Activated naive CD8-positive, alpha-beta T cell treated with anti-CD3 and anti-CD28 coated beads, Interleukin-2, amount 50 U/mL, for 24 hours (primary cell): Measurements from ENCODE around the gene UNC79.

Experiments
- ATAC-seq: fragments of 150-1000 bp; cut with Tn5 transposase; one replicate; pipeline ENCODE4 v1.10.0; 2021
- DNase-seq: peaks from one replicate; pipeline ENCODE4 v3.0.0; 2021
- H3K27ac Mint-ChIP-seq: one replicate; pipeline ENCODE4 v1.8.0; 2021; ENCODE audit warnings: mild to moderate bottlenecking, mixed read lengths
- H3K27me3 Mint-ChIP-seq: one replicate; pipeline ENCODE4 v1.8.0; 2021; ENCODE audit warnings: mixed read lengths
- H3K36me3 Mint-ChIP-seq: one replicate; pipeline ENCODE4 v1.8.0; 2021; ENCODE audit warnings: low read depth, mixed read lengths
- H3K4me1 Mint-ChIP-seq: one replicate; pipeline ENCODE4 v1.8.0; 2021; ENCODE audit warnings: mixed read lengths
- H3K4me3 Mint-ChIP-seq: one replicate; pipeline ENCODE4 v1.8.0; 2021; ENCODE audit warnings: mild to moderate bottlenecking, moderate library complexity, mixed read lengths
- H3K9me3 Mint-ChIP-seq: one replicate; pipeline ENCODE4 v1.8.0; 2021; ENCODE audit warnings: mixed read lengths

UNC79 gene

GRCh38 chr14:93752980-93753561 is 322.3 kb downstream of the UNC79 start:
- Mint-ChIP-seq H3K4me3 (no peak overlapping the region), H3K27me3 (no peaks in the 10 kb centered on the region), H3K36me3 (no peaks in the 10 kb centered on the region), H3K4me1 (no peaks in the 10 kb centered on the region), H3K9me3 (no peaks in the 10 kb centered on the region), H3K27ac (no peak overlapping the region)
- ATAC-seq (no peak), DNase-seq (no peak)

- no peak overlapping the region for H3K4me3 Mint-ChIP-seq
- no peak for ATAC-seq
- no peaks in the 10 kb centered on the region for H3K4me1 Mint-ChIP-seq
- no peak overlapping the region for H3K27ac Mint-ChIP-seq
- H3K27me3 Mint-ChIP-seq, result no peaks in the 10 kb centered on the region
- DNase-seq, result no peak
- no peaks in the 10 kb centered on the region for H3K36me3 Mint-ChIP-seq
- H3K9me3 Mint-ChIP-seq, result no peaks in the 10 kb centered on the region
These were observed 322.9 kb downstream of the UNC79 start for GRCh38 chr14:93753647-93754046.

GRCh38 chr14:93757206-93757605 is 326.5 kb downstream of the UNC79 start:
- DNase-seq (no peak), ATAC-seq (no peak)
- H3K4me3 Mint-ChIP-seq, result no peak overlapping the region
- no peaks in the 10 kb centered on the region for H3K36me3 Mint-ChIP-seq
- H3K9me3 Mint-ChIP-seq, result no peaks in the 10 kb centered on the region
- no peak overlapping the region for H3K27ac Mint-ChIP-seq
- no peaks in the 10 kb centered on the region for H3K4me1 Mint-ChIP-seq
- H3K27me3 Mint-ChIP-seq, result peaks cover 5% of the 10 kb centered on the region
